GM12878 (cell line): Measurements from ENCODE around the gene TMEM212. TPM values are rescaled to one million over a fixed set of nuclear protein-coding genes. Genes with fewer than 3 reads are reported as not detected.

ENCODE experiments used
- ATF2 ChIP-seq: IDR thresholded peaks from 2 replicates; pipeline ENCODE4 v1.6.1; 2012; ENCODE audit warnings: low read length, inconsistent platforms
- CREB1 ChIP-seq: IDR thresholded peaks from 2 replicates; pipeline ENCODE4 v1.6.1; 2012; ENCODE audit warnings: low read depth, mild to moderate bottlenecking, inconsistent platforms
- CUX1 ChIP-seq: IDR thresholded peaks from 2 replicates; pipeline ENCODE4 v1.6.1; 2012; ENCODE audit warnings: improper control_type of control experiment, low read depth, low read length; ENCODE audit not compliant: insufficient replicate concordance
- E4F1 ChIP-seq: fragments of 450-650 bp; IDR thresholded peaks from 2 replicates; pipeline ENCODE4 v1.6.1; 2018; ENCODE audit warnings: borderline replicate concordance, mild to moderate bottlenecking; ENCODE audit not compliant: partially characterized antibody
- EP300 ChIP-seq, 2 experiments: fragments of 150-350 bp in 1 of 2; IDR thresholded peaks; 2 replicates each; pipeline ENCODE4 v1.6.1; 2011 to 2012; ENCODE audit warnings: low read depth in 2 of 2, low read length in 2 of 2, borderline replicate concordance in 1 of 2, improper control_type of control experiment in 1 of 2, inconsistent platforms in 1 of 2; ENCODE audit not compliant: control insufficient read depth in 1 of 2
- HDAC6 ChIP-seq: fragments of 200-600 bp; sonication (generic); IDR thresholded peaks from one replicate; pipeline ENCODE4 v1.8.0; 2017; ENCODE audit warnings: antibody characterized with exemption; ENCODE audit not compliant: unreplicated experiment
- IKZF1 ChIP-seq: fragments of 450-650 bp; conservative IDR thresholded peaks from 2 replicates; pipeline ENCODE4 v1.6.1; 2017; ENCODE audit warnings: antibody characterized with exemption, mild to moderate bottlenecking
- IRF3 ChIP-seq: fragments of 450-650 bp; IDR thresholded peaks from 2 replicates; pipeline ENCODE4 v1.6.1; 2014; ENCODE audit warnings: mild to moderate bottlenecking
- KAT2A ChIP-seq: conservative IDR thresholded peaks from 2 replicates; pipeline ENCODE4 v1.6.1; 2011; ENCODE audit warnings: low read depth, low read length; ENCODE audit not compliant: control insufficient read depth
- MXI1 ChIP-seq: fragments of 150-350 bp; IDR thresholded peaks from 2 replicates; pipeline ENCODE4 v1.6.1; 2011; ENCODE audit warnings: low read depth, mild to moderate bottlenecking, inconsistent platforms, low read length, improper control_type of control experiment
- SP1 ChIP-seq: IDR thresholded peaks from one replicate; pipeline ENCODE4 v1.6.1; 2011; ENCODE audit warnings: low read depth, low read length
- USF2 ChIP-seq: IDR thresholded peaks from 2 replicates; pipeline ENCODE4 v1.6.1; 2011; ENCODE audit warnings: low read depth, low read length, improper control_type of control experiment, borderline replicate concordance
- WRNIP1 ChIP-seq: IDR thresholded peaks from 2 replicates; pipeline ENCODE4 v1.6.1; 2011; ENCODE audit warnings: low read depth, low read length, improper control_type of control experiment, borderline replicate concordance
- ZNF217 ChIP-seq: fragments of 450-650 bp; IDR thresholded peaks from 2 replicates; pipeline ENCODE4 v1.6.1; 2017; ENCODE audit warnings: antibody characterized with exemption, mild to moderate bottlenecking
- ZNF274 ChIP-seq: IDR thresholded peaks from one replicate; pipeline ENCODE4 v1.8.0; 2011; ENCODE audit not compliant: insufficient read length, insufficient read depth
- polyA plus RNA-seq, 11 experiments: library from polyadenylated mRNA; depleted of rRNA in 4 of 11; unstranded in 6 of 11; stranded (reverse) in 5 of 11; fragments of >200 nt; fragmentation: Nextera tagmentation in 4 of 11; fragmentation: Illumina TruSeq in 1 of 11; extraction: Ambion mirVana in 4 of 11; extraction: Trizol in 1 of 11; gene quantifications; 1 replicate in 1 of 11; 2 replicates in 10 of 11; pipeline versions ENCODE4 v1.2.1 to v1.2.3, GENCODE V29; 2011 to 2016; ENCODE audit warnings: inconsistent platforms in 2 of 11, missing spikeins in 2 of 11, low read depth in 1 of 11
- total RNA-seq, 4 experiments: library from RNA; depleted of rRNA in 3 of 4; stranded (reverse); fragments of >200 nt in 3 of 4; fragmentation: Illumina TruSeq in 1 of 4; extraction: Trizol in 1 of 4; gene quantifications; 2 replicates each; pipeline versions ENCODE4 v1.2.1 to v1.2.3, GENCODE V29; 2013 to 2021

Gene TMEM212
- total and polyA plus RNA-seq, 10 of the 15 experiments (the other 5 are each of a cell fraction or from before 2014, with no cell fraction given), result not detected

- TF ChIP-seq CREB1 (no peak), ZNF217 (no peak), MXI1 (0 out of 2 replicates have a peak, but pooled peaks have one; percentile 33), ZNF274 (no peak), SP1 (no peak), WRNIP1 (no peak), HDAC6 (no peak), IKZF1 (peak; percentile 66), EP300 (IDR thresholded peaks at IDR 0.05; ENCODE audit: borderline replicate concordance in 1 of 2, control insufficient read depth in 1 of 2, low read depth in 2 of 2, low read length in 2 of 2) (no peak), ATF2 (no peak), KAT2A (no peak), E4F1 (no peak), USF2 (peak; percentile 37; the same call in 1 of the 2 replicates), IRF3 (no peak), CUX1 (no peak)
Measured at GRCh38 chr3:171796625-171797264, 46.4 kb upstream of the TMEM212 start (continued).
